ENCODE results near the gene ARID2.

DNA sequence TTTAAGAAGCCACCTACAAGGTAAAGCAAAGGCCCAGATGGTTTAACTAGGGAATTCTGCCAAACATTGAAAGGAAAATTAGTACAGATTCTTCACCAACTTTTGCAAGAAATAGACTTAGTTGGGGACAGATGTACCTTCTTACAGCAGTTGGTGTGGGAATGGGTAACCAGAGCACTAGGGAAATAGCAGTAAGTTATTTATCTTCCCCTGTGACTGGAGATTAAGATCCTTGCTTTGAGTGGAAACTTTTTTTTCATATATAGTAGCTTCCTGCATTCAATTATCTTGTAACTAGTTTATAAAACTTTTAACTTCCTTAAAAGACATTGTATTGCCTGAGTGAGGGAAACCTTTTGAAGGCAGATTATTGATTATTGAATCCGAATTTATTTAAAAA lies 44.2 kb downstream of the ARID2 start:
- TF ChIP-seq, protein P1, sequence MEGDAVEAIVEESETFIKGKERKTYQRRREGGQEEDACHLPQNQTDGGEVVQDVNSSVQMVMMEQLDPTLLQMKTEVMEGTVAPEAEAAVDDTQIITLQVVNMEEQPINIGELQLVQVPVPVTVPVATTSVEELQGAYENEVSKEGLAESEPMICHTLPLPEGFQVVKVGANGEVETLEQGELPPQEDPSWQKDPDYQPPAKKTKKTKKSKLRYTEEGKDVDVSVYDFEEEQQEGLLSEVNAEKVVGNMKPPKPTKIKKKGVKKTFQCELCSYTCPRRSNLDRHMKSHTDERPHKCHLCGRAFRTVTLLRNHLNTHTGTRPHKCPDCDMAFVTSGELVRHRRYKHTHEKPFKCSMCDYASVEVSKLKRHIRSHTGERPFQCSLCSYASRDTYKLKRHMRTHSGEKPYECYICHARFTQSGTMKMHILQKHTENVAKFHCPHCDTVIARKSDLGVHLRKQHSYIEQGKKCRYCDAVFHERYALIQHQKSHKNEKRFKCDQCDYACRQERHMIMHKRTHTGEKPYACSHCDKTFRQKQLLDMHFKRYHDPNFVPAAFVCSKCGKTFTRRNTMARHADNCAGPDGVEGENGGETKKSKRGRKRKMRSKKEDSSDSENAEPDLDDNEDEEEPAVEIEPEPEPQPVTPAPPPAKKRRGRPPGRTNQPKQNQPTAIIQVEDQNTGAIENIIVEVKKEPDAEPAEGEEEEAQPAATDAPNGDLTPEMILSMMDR (conservative IDR thresholded peaks at IDR 0.05; ENCODE audit: low read depth, low read length), result no peak
- TF ChIP-seq MXI1 (IDR thresholded peaks at IDR 0.05; ENCODE audit: borderline replicate concordance, low read depth, low read length) (no peak), NFE2L2 (IDR thresholded peaks at IDR 0.05; ENCODE audit: low read depth, low read length) (no peak), POLR2A (IDR thresholded peaks at IDR 0.05; ENCODE audit: low read depth, low read length) (no peak), CEBPB (IDR thresholded peaks at IDR 0.05; ENCODE audit: low read depth, low read length) (no peak), MAZ (IDR thresholded peaks at IDR 0.05; ENCODE audit: borderline replicate concordance, low read depth, low read length) (no peak), FOS (IDR thresholded peaks at IDR 0.05; ENCODE audit: low read depth, low read length) (no peak), RAD21 (IDR thresholded peaks at IDR 0.05; ENCODE audit: low read length) (no peak), RFX5 (IDR thresholded peaks at IDR 0.05; ENCODE audit: low read depth, low read length) (no peak), BHLHE40 (IDR thresholded peaks at IDR 0.05; ENCODE audit: low read depth, low read length) (no peak), CHD1 (IDR thresholded peaks at IDR 0.05; ENCODE audit: low read depth, low read length) (no peak), SMC3 (IDR thresholded peaks at IDR 0.05; ENCODE audit: low read depth, low read length) (no peak), RCOR1 (IDR thresholded peaks at IDR 0.05; ENCODE audit: insufficient replicate concordance, low read length) (no peak)
- TF ChIP-seq, protein P2, sequence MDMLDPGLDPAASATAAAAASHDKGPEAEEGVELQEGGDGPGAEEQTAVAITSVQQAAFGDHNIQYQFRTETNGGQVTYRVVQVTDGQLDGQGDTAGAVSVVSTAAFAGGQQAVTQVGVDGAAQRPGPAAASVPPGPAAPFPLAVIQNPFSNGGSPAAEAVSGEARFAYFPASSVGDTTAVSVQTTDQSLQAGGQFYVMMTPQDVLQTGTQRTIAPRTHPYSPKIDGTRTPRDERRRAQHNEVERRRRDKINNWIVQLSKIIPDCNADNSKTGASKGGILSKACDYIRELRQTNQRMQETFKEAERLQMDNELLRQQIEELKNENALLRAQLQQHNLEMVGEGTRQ (IDR thresholded peaks at IDR 0.05; ENCODE audit: low read depth, low read length), result no peak
